ENCODE results near the gene CD2AP.

Gene CD2AP

DNA sequence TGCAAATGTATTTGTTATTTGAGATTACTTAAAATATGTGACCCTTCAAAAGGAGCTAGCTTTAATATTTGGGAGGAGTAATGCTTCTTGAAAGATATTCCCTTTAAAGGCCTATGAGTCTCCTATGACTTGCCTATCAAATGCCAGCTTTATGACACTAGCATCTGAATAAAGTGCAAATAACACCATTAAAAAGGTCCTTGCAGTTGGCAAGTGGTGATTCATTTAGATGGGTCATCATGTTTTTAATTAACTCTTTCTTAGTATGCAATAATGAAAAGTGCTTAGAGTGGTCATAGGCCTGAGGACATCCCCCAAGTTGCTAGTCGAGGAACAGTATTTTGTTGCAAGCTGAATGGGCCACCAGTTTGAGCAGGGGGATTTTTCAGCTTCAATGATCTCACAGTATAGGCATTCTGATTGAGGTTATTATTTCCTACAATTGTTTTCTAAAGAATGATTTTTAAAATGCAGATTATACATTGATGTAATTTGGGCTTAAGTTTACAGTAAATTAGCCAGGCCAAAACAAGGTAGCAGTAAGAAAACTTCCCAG lies 3.7 kb upstream of the CD2AP start:
- Mint-ChIP-seq H3K27ac (no peak overlapping the region), H3K4me1 (peaks cover 17% of the 10 kb centered on the region), H3K9me3 (peaks cover 15% of the 10 kb centered on the region), H3K36me3 (ENCODE audit: low read depth) (no peaks in the 10 kb centered on the region), H3K27me3 (ENCODE audit: low read depth, poor library complexity) (peaks cover 2% of the 10 kb centered on the region), H3K4me3 (no peak overlapping the region)
- no peak for DNase-seq
- TF ChIP-seq, protein P1, sequence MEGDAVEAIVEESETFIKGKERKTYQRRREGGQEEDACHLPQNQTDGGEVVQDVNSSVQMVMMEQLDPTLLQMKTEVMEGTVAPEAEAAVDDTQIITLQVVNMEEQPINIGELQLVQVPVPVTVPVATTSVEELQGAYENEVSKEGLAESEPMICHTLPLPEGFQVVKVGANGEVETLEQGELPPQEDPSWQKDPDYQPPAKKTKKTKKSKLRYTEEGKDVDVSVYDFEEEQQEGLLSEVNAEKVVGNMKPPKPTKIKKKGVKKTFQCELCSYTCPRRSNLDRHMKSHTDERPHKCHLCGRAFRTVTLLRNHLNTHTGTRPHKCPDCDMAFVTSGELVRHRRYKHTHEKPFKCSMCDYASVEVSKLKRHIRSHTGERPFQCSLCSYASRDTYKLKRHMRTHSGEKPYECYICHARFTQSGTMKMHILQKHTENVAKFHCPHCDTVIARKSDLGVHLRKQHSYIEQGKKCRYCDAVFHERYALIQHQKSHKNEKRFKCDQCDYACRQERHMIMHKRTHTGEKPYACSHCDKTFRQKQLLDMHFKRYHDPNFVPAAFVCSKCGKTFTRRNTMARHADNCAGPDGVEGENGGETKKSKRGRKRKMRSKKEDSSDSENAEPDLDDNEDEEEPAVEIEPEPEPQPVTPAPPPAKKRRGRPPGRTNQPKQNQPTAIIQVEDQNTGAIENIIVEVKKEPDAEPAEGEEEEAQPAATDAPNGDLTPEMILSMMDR (IDR thresholded peaks at IDR 0.05) = no peak

DNA sequence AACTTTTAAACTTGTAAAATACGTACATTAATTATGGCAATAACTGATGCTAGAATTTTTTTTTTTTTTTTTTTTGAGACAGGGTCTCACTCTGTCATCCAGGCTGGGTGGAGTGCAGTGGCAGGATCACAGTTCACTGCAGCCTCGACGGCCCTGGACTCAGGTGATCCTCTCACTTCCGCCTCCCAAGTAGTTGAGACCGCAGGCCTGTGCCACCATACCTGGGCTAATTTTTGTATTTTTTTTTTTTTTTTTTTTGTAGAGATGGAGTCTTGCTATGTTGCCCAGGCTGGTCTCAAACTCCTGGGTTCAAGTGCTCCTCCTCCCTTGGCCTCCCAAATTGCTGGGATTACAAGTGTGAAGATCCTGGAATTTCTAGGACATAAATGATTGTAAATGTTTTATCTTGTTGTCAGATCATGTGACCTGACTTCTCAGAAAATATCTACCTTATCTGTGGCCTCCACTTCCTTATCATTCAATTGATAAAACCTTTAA lies 2.2 kb upstream of the CD2AP start:
- TF ChIP-seq, protein P1 (IDR thresholded peaks at IDR 0.05) = no peak

DNA sequence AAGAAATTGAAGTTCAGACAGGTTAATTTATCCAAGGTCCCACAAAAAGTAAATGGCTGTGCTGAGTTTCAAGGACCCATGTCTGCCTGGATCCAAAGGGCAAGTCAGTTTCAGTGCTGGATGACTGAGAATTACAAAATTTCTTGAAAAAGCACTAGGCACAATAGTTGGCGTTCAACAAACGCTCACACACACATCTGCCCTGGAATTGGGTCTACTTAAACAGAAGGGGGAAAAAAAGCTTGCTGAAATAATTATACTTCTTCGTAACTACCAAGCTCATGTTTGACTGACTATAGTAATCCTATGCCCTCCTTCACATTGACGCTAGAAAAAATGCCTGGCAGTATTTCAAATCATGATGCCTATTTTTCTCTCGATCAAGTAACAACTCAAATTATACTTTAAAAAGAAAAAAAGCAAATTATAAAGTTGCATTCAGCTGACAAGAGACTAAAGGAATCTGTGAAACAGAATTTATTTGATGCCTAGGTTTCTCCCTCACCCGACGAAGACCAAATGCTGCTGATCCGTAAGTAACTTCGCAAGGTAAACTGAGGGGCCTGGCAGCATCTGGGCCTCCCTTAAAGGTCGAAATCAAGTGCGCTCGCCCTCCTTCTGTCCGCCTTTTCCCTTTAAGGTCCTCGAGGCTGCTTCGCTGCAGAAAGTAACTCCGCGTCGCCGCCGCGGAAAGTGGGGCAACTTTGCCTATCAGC lies 650 bp upstream of the CD2AP start:
- H3K9me3 Mint-ChIP-seq = no peaks in the 10 kb centered on the region
- H3K27me3 Mint-ChIP-seq (ENCODE audit: low read depth, poor library complexity) = no peaks in the 10 kb centered on the region
- H3K4me3 Mint-ChIP-seq = peak overlapping the region; percentile 98
- peaks cover 43% of the 10 kb centered on the region for H3K4me1 Mint-ChIP-seq
- H3K36me3 Mint-ChIP-seq (ENCODE audit: low read depth) = no peaks in the 10 kb centered on the region
- H3K27ac Mint-ChIP-seq = peak overlapping the region; percentile 88
- TF ChIP-seq, protein P1 (IDR thresholded peaks at IDR 0.05) = no peak
- no peak for DNase-seq

More for the DNA sequence above, 2.2 kb upstream of the CD2AP start:
- H3K36me3 Mint-ChIP-seq (ENCODE audit: low read depth) = no peaks in the 10 kb centered on the region
- no peak overlapping the region for H3K4me3 Mint-ChIP-seq
- peaks cover 29% of the 10 kb centered on the region for H3K4me1 Mint-ChIP-seq
- no peaks in the 10 kb centered on the region for H3K27me3 Mint-ChIP-seq (ENCODE audit: low read depth, poor library complexity)
- no peak for DNase-seq
- H3K27ac Mint-ChIP-seq = no peak overlapping the region
- H3K9me3 Mint-ChIP-seq = peaks cover 9% of the 10 kb centered on the region

DNA sequence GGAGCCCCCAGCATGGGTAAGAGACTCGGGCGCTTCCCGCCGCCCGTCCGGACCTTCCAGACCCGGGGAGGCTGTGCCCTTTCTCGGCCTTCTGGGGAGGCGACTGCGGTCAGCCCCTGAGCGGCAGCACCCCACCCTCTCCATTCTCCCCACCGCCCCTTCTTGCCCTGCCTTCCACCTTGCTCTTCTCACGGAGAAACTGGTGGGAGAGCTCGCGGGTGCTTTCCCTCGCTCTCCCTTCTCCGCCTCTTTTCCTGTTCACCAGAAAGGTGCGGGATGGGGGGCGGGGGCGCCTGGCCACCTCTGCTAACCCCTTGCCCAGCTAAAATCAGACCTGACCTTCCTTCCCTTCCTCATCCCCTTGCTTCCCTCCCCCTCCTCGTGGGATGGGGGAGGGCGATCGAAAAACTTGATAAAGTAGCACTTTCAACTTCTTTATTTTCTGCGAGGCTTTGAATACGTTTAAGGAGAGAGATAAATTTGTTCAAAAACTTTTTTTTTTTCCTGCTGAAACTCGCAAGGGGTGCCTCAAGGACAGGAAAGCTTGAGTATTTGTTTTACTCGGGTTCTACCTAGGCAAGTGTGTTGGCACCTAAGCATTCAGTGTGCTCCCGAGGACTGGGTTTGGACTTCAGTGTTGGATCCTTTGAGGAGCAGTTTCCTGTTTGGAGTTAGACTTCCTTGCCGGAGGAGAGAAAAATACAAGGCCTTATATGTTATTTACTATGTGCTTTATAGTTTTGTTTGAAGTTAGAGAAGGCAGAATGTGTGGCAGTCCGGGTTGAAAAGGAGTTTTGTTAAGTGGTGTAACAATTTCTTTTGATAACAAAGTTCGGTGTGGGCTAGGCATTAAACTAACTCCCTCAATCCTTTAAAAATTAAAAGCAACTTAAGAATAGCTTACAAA lies 897 bp downstream of the CD2AP start:
- TF ChIP-seq, protein P1 (IDR thresholded peaks at IDR 0.05) = no peak
- DNase-seq = no peak
- H3K4me3 Mint-ChIP-seq = peak overlapping the region; percentile 98
- H3K27me3 Mint-ChIP-seq (ENCODE audit: low read depth, poor library complexity) = no peaks in the 10 kb centered on the region
- peak overlapping the region; percentile 95 for H3K27ac Mint-ChIP-seq
- H3K4me1 Mint-ChIP-seq = peaks cover 55% of the 10 kb centered on the region
- H3K36me3 Mint-ChIP-seq (ENCODE audit: low read depth) = no peaks in the 10 kb centered on the region
- H3K9me3 Mint-ChIP-seq = no peaks in the 10 kb centered on the region

DNA sequence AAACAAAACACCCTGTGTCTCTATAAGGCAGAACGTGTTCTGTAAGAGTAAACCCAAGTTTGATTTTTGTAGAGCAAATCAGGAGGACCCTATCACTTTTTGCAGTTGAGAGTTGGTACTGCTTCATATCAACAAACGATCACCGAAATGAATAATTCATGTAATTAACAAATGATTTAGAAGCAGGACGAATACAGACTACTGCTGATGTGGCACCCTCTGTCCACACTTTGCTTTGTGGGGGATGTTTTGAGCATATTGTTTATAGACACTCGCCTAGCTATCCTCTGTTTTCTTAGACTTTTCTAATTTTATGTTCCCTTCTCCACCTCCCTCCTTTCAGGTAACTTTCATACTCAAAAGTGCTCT lies 1.5 kb downstream of the CD2AP start:
- TF ChIP-seq, protein P1 (IDR thresholded peaks at IDR 0.05) = no peak
- no peaks in the 10 kb centered on the region for H3K27me3 Mint-ChIP-seq (ENCODE audit: low read depth, poor library complexity)
- peak overlapping the region; percentile 98 for H3K4me3 Mint-ChIP-seq
- H3K9me3 Mint-ChIP-seq = no peaks in the 10 kb centered on the region
- H3K27ac Mint-ChIP-seq = peak overlapping the region; percentile 96
- H3K36me3 Mint-ChIP-seq (ENCODE audit: low read depth) = no peaks in the 10 kb centered on the region
- DNase-seq = no peak
- peaks cover 61% of the 10 kb centered on the region for H3K4me1 Mint-ChIP-seq
